Stimulated activated CD4-positive, alpha-beta T cell treated with anti-CD3 and anti-CD28 coated beads, TNF-alpha, amount 100 ng/mL, for 24 hours (primary cell): Measurements from ENCODE around the gene CHEK2.
"Not testable (repeated sequence)": the region's sequence is repeated elsewhere in the genome, so short reads cannot be mapped to it uniquely, and the experiment has no call there.

ENCODE experiments used
- DNase-seq, 3 experiments: peaks; one replicate each; pipeline ENCODE4 v3.0.0-alpha.2; 2020; ENCODE audit warnings: low read depth in 3 of 3

Gene CHEK2

DNA sequence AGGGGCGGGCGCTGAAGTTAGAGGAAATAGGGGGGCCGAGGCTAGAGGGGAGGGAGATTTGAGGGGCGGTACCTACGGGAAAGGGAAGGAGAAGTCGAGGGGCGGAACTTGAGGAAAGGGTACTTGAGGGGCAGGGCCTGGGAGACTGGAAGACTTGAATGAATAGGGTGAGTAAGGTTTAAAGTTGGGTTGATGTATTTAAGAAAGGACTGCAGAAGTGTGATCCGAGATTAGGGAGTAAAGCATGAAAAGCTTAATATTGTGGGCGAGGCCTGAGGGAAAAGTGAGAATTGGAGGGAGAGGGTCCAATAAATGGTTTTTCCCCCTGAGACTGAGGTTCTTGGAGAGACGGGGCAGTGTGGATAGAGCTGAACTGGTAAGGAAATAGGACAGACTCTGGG is 942 bp upstream of the CHEK2 start:
- peak in 2 of 3 experiments; percentile 60 to 65 for DNase-seq

GRCh38 chr22:28741200-28741784 is 328 bp downstream of the CHEK2 start:
- no peak for DNase-seq

GRCh38 chr22:28738876-28739275 is 2.7 kb downstream of the CHEK2 start:
- DNase-seq = not testable (repeated sequence)

DNA sequence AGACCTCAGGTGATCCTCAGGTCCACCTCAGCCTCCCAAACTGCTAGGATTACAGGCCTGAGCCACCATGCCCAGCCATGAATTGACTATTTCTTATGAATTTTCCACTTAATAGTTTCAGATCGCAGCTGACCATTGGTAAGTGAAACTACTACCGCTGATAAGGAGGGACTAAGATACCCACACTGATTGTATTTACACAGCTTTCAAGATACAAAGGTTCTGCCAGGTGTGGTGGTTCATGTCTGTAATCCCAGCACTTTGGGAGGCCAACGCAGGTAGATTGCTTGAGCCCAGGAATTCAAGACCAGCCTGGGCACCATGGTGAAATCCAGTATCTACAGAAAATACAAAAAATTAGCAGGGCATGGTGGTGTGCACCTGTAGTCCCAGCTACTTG is 3.9 kb downstream of the CHEK2 start:
- no peak for DNase-seq

GRCh38 chr22:28736301-28737155 is 5.1 kb downstream of the CHEK2 start:
- DNase-seq = no peak

GRCh38 chr22:28734393-28734792 is 7.2 kb downstream of the CHEK2 start:
- DNase-seq = no peak

DNA sequence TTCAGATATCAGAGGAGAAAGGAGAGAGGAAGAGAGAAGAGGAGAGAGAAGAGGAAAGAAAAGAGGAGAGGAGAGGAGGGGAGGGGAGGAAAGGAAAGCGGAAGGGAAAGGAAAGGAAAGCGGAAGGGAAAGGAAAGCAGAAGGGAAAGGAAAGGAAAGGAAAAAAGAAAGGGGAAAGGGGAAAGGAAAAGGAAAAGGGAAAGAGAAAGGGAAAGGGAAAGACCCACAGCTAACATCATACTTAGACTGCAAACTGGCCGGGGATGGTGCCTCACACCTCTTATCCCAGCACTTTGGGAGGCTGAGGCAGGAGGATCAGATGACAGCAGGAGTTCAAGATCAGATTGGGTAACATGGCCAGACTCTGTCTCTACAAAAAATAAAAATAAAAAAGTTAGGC is 11.4 kb downstream of the CHEK2 start:
- DNase-seq = no peak

DNA sequence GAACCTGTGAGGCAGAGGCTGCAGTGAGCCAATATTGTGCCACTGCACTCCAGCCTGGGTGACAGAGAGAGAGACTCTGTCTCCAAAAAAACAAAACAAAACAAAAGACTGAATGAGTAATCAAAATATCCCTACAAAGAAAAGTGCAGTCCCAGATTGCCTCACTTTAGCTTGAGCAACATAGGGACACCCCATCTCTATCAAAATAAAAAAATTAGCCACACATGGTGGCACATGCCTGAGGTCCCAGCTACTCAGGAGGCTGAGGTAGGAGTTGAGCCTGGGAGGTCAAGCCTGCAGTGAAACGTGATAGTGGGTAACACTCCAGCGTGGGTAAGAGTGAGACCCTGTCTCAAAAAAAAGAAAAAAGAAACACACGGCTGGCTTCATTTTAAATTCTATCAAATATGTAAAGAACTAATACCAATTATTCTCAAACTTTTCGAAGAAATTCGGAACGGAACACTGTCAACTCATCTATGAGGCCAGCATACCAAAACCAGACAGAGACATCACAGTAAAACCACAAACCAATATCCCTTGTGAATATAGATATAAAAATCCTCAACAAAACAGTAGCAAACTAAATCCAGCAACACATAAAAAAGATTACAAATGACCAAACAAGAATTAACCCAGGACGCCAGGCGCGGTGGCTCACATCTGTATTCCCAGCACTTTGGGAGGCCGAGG is 12.9 kb downstream of the CHEK2 start:
- no peak for DNase-seq

GRCh38 chr22:28728002-28728401 is 13.6 kb downstream of the CHEK2 start:
- no peak for DNase-seq

DNA sequence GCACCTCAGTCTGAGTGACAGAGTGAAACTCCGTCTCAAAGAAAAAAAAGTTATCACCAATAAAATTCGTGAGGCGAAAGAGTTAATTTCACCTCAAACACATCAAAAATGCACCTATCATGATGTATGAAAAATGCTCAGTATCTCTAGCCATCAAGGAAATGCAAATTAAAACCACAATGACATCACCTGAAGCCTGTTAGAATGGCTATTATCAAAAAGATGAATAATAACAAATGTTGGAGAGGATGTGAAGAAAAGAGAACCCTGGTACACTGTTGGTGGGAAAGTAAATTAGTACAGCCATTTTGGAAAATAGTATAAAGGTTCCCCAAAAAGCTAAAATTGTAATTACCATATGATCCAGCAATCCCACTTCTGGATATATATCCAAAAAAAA is 23.6 kb downstream of the CHEK2 start:
- no peak for DNase-seq

GRCh38 chr22:28716686-28717085 is 24.9 kb downstream of the CHEK2 start:
- DNase-seq = no peak

GRCh38 chr22:28715611-28716010 is 26.0 kb downstream of the CHEK2 start:
- no peak for DNase-seq

- no peak for DNase-seq
Observed at GRCh38 chr22:28714043-28714628, 27.5 kb downstream of the CHEK2 start.

GRCh38 chr22:28711820-28712777 is 29.5 kb downstream of the CHEK2 start:
- no peak for DNase-seq

DNA sequence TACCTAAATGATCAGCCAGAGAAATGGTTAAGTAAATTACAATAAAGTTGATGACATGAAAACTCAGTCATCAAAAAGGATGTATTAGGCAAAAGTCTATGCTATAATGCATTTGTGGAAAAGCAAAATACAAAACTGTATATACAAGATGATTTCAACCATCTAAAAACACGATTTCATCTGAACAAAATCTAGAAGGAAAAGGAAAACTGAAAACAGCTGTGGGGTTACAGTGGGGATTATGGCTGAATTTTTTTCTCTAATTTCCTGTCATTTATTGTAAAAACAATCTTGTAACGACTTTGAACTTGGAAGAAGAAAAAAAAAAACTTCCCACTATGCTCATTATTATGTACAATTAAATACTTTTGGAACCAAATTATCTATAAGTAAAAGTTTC is 30.3 kb downstream of the CHEK2 start:
- no peak for DNase-seq

- DNase-seq = no peak
Observed at GRCh38 chr22:28710576-28711191, 30.9 kb downstream of the CHEK2 start.

- no peak for DNase-seq
Observed at GRCh38 chr22:28710107-28710506, 31.5 kb downstream of the CHEK2 start.

GRCh38 chr22:28706845-28707244 is 34.8 kb downstream of the CHEK2 start:
- DNase-seq = no peak

DNA sequence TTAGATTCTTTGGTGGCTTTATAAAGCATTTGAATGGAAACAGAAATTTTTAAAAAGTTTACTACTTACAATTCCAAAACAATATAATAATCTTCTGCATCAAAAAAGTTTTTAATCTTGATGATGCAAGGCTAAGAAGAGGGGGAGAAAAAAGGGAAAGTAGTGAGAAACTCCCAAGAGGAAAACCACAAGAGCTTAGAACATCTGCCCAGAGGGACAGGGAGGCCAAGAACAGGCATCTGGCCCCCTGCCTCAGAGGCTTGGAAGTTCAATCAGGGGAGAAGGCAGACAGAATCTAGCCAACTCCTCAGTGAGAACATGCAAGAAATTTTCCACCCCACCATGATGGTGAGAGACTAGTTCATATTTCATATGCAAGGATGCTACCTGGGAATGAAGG is 38.2 kb downstream of the CHEK2 start:
- DNase-seq = no peak

- no peak for DNase-seq
Observed at GRCh38 chr22:28702891-28703290, 38.7 kb downstream of the CHEK2 start.
